ENCODE results near the gene ADAM30. TPM values are rescaled to one million over a fixed set of nuclear protein-coding genes. Genes with fewer than 3 reads are reported as not detected.

The ADAM30 gene
- total RNA-seq, 2 donors from 2014 or later: not detected

DNA sequence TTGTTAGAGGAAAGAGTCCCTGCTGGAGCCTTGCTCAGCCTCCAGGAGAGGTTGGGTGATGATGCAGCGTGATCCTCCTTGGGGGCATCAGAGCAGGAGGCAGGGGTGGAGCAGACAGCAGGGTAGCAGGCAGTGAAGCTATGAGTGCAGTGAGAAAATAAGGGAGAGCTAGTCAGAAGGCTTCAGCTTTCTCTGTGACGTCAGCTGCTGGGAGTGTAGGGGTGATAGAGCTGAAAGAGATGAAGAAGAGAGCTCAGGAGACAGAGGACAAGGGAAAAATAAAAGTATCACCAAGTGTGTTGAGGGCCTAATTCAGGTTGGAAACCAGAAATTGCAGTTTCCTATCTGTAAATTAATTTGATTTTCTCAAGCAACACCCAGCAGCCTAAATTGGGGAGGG, 2.2 kb upstream of the ADAM30 start:
- Mint-ChIP-seq H3K36me3 (no peaks in the 10 kb centered on the region), H3K9me3 (no peaks in the 10 kb centered on the region), H3K4me3 (no peak overlapping the region), H3K4me1 (ENCODE audit: low read depth in 2 of 2) (no peaks in the 10 kb centered on the region), H3K27ac (no peak overlapping the region), H3K27me3 (peaks cover 11 to 18% of the 10 kb centered on the region in 2 donors)
- DNase-seq (ENCODE audit: low spot score) (no peak), ATAC-seq (no peak)

DNA sequence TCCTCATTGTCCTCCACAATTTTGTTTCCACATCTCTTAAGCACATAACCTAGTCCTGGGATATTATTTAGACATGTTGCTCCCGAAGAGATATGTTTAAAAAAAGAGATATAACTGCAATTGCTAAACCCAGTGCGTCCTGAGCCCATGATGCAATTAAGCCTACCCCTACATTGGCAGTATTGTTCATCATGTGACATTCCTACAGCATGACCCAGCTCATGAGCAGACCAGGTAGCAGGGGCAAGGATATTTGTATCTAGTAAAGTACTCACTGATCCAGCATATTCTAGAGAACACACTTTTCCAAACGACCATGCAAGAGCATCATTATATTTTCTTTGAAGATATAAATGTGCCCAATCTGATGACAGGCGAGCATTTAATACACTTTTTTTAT, 1.2 kb downstream of the ADAM30 start:
- no peaks in the 10 kb centered on the region for H3K9me3 Mint-ChIP-seq
- DNase-seq (ENCODE audit: low spot score) (no peak), ATAC-seq (no peak)
- H3K4me3 Mint-ChIP-seq: no peak overlapping the region
- H3K4me1 Mint-ChIP-seq (ENCODE audit: low read depth in 2 of 2): no peaks in the 10 kb centered on the region
- no peak overlapping the region for H3K27ac Mint-ChIP-seq
- no peaks in the 10 kb centered on the region for H3K36me3 Mint-ChIP-seq
- H3K27me3 Mint-ChIP-seq: peaks cover 0 to 11% of the 10 kb centered on the region in 2 donors

DNA sequence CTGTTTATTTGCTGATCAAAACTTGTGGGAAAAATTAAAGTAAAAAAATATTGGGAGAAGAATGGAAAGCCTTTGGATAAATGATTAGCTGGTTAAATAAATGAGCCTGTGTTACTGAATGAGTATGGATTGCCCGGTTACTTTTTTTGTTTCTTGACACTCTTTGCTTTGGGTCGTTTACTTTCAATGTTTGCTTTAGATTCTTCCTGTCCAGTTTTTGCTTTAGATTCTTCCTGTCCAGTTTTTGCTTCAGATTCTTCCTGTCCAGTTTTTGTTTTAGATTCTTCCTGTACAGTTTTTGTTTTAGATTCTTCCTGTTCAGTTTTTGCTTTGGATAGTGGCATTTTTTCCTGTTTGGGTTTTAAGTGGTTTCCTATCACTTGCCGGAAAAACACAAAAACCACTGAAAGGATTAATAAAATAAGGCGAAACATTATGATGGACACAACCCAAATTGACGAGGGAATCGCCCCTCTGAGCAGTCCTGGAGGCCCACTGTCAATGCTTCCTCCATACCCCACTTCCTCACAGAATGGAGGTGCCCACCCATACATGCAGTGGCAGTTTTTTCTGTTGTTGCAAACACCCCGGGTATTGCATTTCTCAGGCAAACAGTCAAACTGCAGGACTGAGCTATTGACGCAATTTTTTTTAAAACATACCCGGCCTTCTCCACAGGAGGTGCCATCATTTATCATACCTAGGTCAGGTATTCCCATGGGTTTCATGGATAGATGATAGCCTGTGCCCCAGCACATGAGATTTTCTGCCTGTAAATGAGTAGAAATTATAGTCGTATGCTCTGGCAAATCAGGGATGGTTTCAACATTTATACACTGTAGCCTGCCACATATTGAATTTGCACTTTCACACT, 2.3 kb downstream of the ADAM30 start:
- peaks cover under 1% of the 10 kb centered on the region for H3K36me3 Mint-ChIP-seq
- peaks cover 0 to 11% of the 10 kb centered on the region in 2 donors for H3K27me3 Mint-ChIP-seq
- no peak overlapping the region for H3K27ac Mint-ChIP-seq
- no peak overlapping the region for H3K4me3 Mint-ChIP-seq
- no peaks in the 10 kb centered on the region for H3K9me3 Mint-ChIP-seq
- ATAC-seq (no peak), DNase-seq (ENCODE audit: low spot score) (no peak)
- no peaks in the 10 kb centered on the region for H3K4me1 Mint-ChIP-seq (ENCODE audit: low read depth in 2 of 2)

DNA sequence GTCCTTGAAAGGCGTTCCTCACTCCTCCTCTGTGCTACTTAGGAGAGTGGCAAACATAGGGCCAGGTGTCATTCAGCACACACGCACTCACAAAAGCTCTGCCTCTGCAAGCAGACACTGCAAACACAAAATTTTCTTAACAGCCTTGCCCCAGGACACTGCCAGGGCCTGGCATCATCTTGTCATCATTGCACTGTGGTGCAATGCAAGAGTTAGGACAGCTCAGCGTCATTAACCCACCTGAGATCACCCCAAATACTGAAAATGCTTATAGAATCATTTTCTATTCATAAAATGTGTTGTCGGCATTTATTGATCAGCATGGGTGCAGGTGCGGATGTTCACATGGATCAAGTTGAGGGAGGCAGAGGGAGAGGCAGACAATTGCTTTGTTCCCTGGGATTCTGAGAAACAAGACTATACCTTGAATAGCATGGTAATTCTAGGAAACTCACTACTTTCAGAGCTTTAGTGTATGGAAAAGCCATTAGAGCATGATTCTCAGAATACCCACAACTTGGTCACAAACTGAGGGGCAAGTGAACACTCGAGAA, 3.0 kb downstream of the ADAM30 start:
- peak in 1 of 2 donors; percentile 26 for ATAC-seq
- DNase-seq (ENCODE audit: low spot score): no peak
- Mint-ChIP-seq H3K27me3 (peaks cover 7 to 11% of the 10 kb centered on the region in 2 donors), H3K9me3 (no peaks in the 10 kb centered on the region), H3K36me3 (peaks cover 8% of the 10 kb centered on the region), H3K4me1 (ENCODE audit: low read depth in 2 of 2) (no peaks in the 10 kb centered on the region), H3K27ac (no peak overlapping the region), H3K4me3 (no peak overlapping the region)

DNA sequence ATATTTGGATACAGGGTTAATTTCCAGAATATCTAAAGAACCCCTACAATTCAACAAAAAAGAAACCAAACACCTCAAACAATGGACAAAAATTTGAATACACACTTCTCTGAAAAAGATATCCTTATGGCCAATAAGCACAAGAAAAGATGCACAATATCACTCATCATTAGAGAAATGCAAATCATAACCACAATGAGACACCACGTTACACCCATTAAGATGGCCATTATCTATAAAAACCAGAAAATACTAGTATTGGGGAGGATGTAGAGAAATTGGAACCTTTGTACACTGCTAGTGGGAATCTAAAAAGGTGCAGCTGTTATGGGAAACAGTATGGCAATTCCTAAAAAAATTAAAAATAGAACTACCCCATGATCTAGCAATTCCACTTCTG, 4.9 kb downstream of the ADAM30 start:
- no peaks in the 10 kb centered on the region for H3K4me1 Mint-ChIP-seq (ENCODE audit: low read depth in 2 of 2)

DNA sequence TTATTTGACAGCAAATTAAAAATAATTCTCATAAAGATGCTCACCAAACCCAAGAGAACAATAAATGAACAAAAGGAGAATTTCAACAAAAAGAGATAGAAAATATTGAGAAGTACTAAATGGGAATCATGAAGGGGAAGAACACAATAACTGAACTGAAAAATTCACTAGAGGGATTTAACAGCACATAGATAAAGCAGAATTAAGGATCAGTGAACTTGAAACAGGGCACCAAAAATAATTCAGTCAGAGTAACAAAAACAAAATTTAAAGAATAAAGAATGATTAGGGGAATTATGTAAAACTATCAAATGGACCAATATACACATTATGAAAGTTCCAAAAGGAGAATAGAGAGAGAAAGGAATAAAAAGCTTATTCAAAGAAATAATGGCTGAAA, 7.8 kb downstream of the ADAM30 start:
- H3K4me1 Mint-ChIP-seq (ENCODE audit: low read depth in 2 of 2): no peaks in the 10 kb centered on the region
- DNase-seq (ENCODE audit: low spot score): no peak
- no peak for ATAC-seq
- no peaks in the 10 kb centered on the region for H3K9me3 Mint-ChIP-seq
- no peak overlapping the region for H3K27ac Mint-ChIP-seq
- H3K36me3 Mint-ChIP-seq: peaks cover 12% of the 10 kb centered on the region
- H3K27me3 Mint-ChIP-seq: peaks cover 7 to 12% of the 10 kb centered on the region in 2 donors
- H3K4me3 Mint-ChIP-seq: no peak overlapping the region

More for the DNA sequence above, 4.9 kb downstream of the ADAM30 start:
- Mint-ChIP-seq H3K27me3 (peaks cover 8 to 12% of the 10 kb centered on the region in 2 donors), H3K27ac (no peak overlapping the region), H3K9me3 (no peaks in the 10 kb centered on the region), H3K4me3 (no peak overlapping the region), H3K36me3 (peaks cover 12% of the 10 kb centered on the region)
- DNase-seq (ENCODE audit: low spot score): no peak
- no peak for ATAC-seq

DNA sequence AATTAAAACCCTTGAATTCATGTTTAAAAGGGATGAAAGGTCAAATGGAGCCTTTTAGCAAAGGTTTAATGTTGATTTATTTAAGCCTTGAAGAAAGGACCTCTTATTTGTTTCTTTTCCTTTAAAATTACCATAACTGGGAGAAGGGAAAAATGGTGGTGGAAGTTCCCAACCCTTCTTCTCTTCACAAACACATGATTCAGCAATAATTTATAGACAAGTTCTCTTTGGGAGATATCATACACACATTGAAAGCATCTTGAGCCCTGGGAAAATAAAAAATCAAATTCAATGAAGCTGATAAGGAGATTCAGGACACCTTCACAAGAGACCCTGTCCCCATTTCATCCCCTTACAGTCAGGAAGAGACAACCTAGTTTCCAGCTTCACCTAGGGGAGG, 8.9 kb downstream of the ADAM30 start:
- no peak for ATAC-seq
- Mint-ChIP-seq H3K27me3 (peaks cover 7 to 12% of the 10 kb centered on the region in 2 donors), H3K4me3 (no peak overlapping the region), H3K9me3 (no peaks in the 10 kb centered on the region), H3K4me1 (ENCODE audit: low read depth in 2 of 2) (no peaks in the 10 kb centered on the region), H3K36me3 (peaks cover 12% of the 10 kb centered on the region), H3K27ac (no peak overlapping the region)
- DNase-seq (ENCODE audit: low spot score): no peak

DNA sequence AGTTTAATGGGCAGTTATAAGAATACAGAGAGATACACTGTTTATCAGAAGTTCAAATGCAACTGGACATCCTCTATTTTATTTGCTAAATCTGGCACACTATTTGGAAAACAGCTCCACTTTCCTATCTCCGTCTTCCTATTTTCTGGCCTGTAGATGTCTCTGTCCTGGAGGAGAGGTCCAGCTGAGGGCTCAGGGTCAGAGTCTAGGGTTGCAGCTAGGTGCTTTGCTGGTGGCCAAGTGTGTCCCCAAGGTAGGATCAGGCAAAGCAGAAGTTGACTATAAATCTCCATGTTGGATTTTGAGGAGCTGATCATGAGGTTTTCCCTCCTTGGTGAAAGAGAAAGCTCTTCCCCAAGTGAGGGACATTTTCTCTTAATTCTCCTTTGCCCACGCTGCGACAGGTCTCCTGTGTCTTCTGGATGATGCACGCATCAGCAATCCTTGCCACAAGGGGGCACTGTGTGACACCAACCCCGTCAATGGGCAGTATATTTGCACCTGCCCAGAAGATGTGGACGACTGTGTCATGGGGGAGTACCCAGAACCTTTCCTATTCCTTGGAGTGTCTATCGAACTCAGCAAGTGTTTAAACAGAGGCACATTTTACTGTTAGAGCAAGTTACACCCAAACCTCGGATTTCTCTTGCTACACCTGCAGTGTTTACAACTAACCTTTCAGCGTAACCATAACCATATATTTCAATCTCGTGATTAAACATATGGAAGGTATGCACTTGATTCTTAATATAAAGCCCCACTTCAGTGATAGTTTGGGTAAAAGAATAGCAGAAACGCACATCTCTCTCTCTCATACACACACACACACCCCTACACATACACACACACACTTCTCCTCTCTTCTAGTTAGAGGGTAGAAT, 10.2 kb downstream of the ADAM30 start:
- Mint-ChIP-seq H3K36me3 (peaks cover 12% of the 10 kb centered on the region), H3K4me1 (ENCODE audit: low read depth in 2 of 2) (no peaks in the 10 kb centered on the region), H3K9me3 (no peaks in the 10 kb centered on the region), H3K4me3 (no peak overlapping the region), H3K27me3 (peaks cover 9 to 14% of the 10 kb centered on the region in 2 donors), H3K27ac (no peak overlapping the region)
- DNase-seq (ENCODE audit: low spot score): no peak
- peak; percentile 72 to 75 for ATAC-seq

DNA sequence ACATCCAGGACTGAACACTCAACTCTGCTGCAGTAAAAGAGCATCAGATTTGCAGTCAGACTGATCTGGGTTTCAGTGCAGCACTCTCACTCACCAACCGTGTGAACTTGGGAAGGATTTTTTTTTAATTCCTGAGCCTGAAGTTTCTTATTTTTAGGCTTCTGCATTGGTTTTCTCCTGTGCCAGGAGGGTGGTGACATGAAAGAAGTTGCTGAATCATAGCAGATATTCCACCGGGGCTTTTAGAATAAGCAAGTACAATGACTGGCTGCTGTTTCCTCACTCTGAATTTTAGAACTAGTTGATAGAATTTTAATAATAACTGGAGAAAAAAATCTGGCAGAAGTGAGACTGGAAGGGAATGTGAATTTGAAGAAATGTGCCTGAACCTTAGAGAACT, 11.6 kb downstream of the ADAM30 start:
- H3K36me3 Mint-ChIP-seq: peaks cover 12% of the 10 kb centered on the region
- H3K27ac Mint-ChIP-seq: no peak overlapping the region
- H3K9me3 Mint-ChIP-seq: no peaks in the 10 kb centered on the region
- no peaks in the 10 kb centered on the region for H3K4me1 Mint-ChIP-seq (ENCODE audit: low read depth in 2 of 2)
- DNase-seq (ENCODE audit: low spot score) (no peak), ATAC-seq (no peak)
- H3K4me3 Mint-ChIP-seq: no peak overlapping the region
- peaks cover 20 to 29% of the 10 kb centered on the region in 2 donors for H3K27me3 Mint-ChIP-seq

DNA sequence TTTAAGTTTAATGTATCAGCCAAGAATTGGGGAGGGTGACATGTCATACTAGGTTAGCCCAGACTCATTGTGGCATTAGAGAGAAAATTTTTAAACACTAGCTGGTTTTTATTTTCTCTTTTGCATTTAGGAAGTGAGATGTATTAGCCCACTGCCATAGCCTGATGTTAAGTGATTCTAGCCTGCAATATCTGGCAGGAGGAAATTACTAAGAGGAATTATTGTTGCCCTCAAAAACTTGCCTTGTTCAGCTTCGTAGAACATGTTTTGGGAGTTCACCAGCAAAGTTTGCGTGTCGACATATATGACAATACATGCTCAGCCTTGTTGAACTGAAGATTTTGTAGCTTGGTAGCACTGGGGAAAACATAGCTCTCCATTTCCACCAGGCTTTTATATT, 12.5 kb downstream of the ADAM30 start:
- no peak overlapping the region for H3K27ac Mint-ChIP-seq
- H3K27me3 Mint-ChIP-seq: peaks cover 20 to 30% of the 10 kb centered on the region in 2 donors
- H3K36me3 Mint-ChIP-seq: peaks cover 10% of the 10 kb centered on the region
- H3K4me3 Mint-ChIP-seq: no peak overlapping the region
- DNase-seq (ENCODE audit: low spot score) (no peak), ATAC-seq (no peak)
- H3K4me1 Mint-ChIP-seq (ENCODE audit: low read depth in 2 of 2): no peaks in the 10 kb centered on the region
- H3K9me3 Mint-ChIP-seq: no peaks in the 10 kb centered on the region

DNA sequence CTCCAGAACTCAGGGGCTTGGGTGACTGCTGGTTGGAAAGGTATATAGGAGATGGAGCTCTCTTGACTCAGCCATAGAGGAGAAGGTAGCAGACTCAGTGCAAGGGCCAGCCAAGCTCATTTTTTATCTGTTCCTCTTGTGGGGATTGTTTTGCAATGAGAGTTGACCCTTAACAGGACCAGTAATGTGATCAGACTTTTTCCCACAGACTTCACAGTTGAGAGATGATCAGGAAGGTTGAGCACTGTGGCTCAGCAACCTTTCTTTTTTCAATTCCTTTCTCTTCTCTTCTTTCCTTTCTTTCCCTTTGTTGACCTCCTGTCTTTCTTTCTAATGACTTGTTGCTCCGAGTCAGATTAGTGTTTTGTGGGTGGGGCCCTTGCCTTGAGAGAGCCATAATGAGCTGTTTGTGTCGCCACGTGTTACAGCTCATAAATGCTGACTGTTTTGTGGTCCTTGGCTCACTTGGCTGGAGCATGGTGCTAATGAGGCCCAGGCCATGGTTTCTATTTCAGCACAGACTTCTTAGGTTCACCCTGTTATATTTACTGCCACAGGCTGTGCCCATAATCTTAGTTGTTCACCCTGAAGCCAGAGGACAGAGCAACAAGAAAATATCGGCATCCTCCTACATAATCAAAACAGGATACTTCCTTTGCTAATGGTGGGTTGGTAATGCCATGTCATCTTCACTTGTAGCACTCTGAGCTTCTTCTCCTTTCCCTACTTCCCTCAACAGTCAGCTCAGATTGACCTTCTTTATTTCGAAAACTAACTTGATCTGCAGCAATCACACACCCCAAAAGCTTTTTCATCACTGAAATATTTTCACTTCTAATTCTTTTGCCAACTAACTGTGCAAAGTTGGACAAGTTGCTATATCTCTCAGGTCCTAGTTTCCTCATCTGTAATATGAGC, 13.9 kb downstream of the ADAM30 start:
- no peak for DNase-seq (ENCODE audit: low spot score)
- Mint-ChIP-seq H3K27me3 (peaks cover 23 to 25% of the 10 kb centered on the region in 2 donors), H3K4me1 (ENCODE audit: low read depth in 2 of 2) (no peaks in the 10 kb centered on the region), H3K9me3 (no peaks in the 10 kb centered on the region), H3K4me3 (no peak overlapping the region), H3K27ac (no peak overlapping the region), H3K36me3 (no peaks in the 10 kb centered on the region)
- peak in 1 of 2 donors; percentile 58 for ATAC-seq

DNA sequence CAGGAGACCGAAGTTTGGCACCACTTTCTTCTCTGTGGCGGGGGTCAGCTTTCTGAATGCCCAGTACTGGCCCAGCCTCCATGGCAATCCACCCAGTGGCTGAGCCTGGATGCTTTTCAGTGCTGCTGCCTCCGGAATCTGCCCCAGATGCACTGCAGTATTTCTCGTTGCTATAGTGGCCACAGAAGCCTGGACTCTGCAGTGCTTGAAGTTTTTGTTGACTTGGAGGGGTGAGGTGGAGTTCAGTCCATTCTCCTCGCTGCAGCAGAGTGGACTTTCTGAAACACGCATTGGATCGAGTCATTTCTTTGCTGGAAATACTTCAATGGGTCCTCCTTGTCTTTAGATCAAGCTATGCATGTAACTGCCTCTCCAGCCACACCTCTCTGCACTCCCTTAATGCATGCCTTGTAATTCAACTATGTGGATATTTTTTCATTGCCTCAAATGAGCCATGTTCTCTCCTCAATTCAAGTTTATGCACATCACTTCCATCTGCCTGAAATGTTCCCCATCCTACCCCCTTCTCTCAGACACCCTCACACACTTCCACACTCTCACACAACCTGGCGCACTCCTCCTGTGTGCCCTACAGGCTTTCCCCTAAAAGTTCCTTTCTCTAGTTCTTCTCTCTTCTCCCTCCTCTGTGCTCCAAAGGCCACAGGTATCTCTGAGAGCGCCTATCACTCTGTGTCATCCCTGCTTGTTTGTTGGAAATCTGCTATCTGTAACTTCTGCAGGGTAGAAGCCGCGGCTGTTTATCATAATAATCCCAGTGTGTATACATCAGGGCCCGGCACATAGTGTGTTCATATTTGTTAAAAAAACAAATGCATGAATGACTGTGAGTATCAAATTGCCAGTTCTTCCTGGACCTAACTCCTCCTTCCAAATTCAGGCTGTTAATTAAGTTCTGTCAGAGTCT, 16.5 kb downstream of the ADAM30 start:
- peaks cover 19 to 25% of the 10 kb centered on the region in 2 donors for H3K27me3 Mint-ChIP-seq
- H3K4me3 Mint-ChIP-seq: no peak overlapping the region
- H3K4me1 Mint-ChIP-seq (ENCODE audit: low read depth in 2 of 2): no peaks in the 10 kb centered on the region
- ATAC-seq (no peak), DNase-seq (ENCODE audit: low spot score) (no peak)
- no peaks in the 10 kb centered on the region for H3K9me3 Mint-ChIP-seq
- no peaks in the 10 kb centered on the region for H3K36me3 Mint-ChIP-seq
- no peak overlapping the region for H3K27ac Mint-ChIP-seq

All from natural killer cell treated with Interleukin-12 subunit alpha and Interleukin-12 subunit beta and Interleukin-15 and Interleukin-18, amount 100 ng/mL, for 72 hours (primary cell).